ENCODE measurements around the gene HTR2C.
"Not testable (repeated sequence)": the region's sequence is repeated elsewhere in the genome, so short reads cannot be mapped to it uniquely, and the experiment has no call there.

DNA sequence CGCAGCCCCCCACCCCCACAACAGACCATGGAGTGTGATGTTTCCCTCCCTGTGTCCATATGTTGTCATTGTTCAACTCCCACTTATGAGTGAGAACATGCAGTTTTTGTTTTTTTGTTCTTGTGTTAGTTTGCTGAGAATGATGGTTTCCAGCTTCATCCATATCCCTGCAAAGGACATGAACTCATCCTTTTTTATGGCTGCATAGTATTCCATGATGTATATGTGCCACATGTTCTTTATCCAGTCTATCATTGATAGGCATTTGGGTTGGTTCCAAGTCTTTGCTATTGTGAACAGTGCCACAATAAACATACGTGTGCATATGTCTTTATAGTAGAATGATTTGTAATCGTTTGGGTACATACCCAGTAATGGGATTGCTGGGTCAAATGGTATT, 353.2 kb downstream of the HTR2C start:
- TF ChIP-seq, protein P1, sequence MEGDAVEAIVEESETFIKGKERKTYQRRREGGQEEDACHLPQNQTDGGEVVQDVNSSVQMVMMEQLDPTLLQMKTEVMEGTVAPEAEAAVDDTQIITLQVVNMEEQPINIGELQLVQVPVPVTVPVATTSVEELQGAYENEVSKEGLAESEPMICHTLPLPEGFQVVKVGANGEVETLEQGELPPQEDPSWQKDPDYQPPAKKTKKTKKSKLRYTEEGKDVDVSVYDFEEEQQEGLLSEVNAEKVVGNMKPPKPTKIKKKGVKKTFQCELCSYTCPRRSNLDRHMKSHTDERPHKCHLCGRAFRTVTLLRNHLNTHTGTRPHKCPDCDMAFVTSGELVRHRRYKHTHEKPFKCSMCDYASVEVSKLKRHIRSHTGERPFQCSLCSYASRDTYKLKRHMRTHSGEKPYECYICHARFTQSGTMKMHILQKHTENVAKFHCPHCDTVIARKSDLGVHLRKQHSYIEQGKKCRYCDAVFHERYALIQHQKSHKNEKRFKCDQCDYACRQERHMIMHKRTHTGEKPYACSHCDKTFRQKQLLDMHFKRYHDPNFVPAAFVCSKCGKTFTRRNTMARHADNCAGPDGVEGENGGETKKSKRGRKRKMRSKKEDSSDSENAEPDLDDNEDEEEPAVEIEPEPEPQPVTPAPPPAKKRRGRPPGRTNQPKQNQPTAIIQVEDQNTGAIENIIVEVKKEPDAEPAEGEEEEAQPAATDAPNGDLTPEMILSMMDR (IDR thresholded peaks at IDR 0.05): not testable (repeated sequence)
- TF ChIP-seq TEAD4 (CRISPR knock-in tag; IDR thresholded peaks at IDR 0.05); CBFB (CRISPR knock-in tag; IDR thresholded peaks at IDR 0.05; ENCODE audit: low read depth); CREB1 (CRISPR knock-in tag; IDR thresholded peaks at IDR 0.05); NFATC4 (CRISPR knock-in tag; IDR thresholded peaks at IDR 0.05); NFYB (CRISPR knock-in tag; conservative IDR thresholded peaks at IDR 0.05; ENCODE audit: low read depth): not testable (repeated sequence)
- TF ChIP-seq, protein P2, sequence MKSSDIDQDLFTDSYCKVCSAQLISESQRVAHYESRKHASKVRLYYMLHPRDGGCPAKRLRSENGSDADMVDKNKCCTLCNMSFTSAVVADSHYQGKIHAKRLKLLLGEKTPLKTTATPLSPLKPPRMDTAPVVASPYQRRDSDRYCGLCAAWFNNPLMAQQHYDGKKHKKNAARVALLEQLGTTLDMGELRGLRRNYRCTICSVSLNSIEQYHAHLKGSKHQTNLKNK (CRISPR knock-in tag; IDR thresholded peaks at IDR 0.05): not testable (repeated sequence)

All from WTC11 (cell line).